NAMALWA (cell line): Measurements from ENCODE around the gene HBS1L.

ENCODE experiments used
- DNase-seq: peaks from one replicate; pipeline ENCODE4 v3.0.0-alpha.2; 2015; ENCODE audit warnings: low spot score

Gene HBS1L

GRCh38 chr6:134999107-134999506, 55.5 kb downstream of the HBS1L start:
- no peak for DNase-seq

GRCh38 chr6:134997133-134997995, 57.3 kb downstream of the HBS1L start:
- DNase-seq, result no peak

GRCh38 chr6:134995536-134995935, 59.1 kb downstream of the HBS1L start:
- no peak for DNase-seq

- DNase-seq, result no peak
Measured at GRCh38 chr6:134994431-134994830, 60.2 kb downstream of the HBS1L start.

- DNase-seq, result no peak
Measured at GRCh38 chr6:134992155-134992554, 62.5 kb downstream of the HBS1L start.

GRCh38 chr6:134990262-134990661, 64.4 kb downstream of the HBS1L start:
- no peak for DNase-seq

- DNase-seq, result no peak
Measured at GRCh38 chr6:134984821-134985220, 69.8 kb downstream of the HBS1L start.

- no peak for DNase-seq
Measured at GRCh38 chr6:134983823-134984222, 70.8 kb downstream of the HBS1L start.

- no peak for DNase-seq
Measured at GRCh38 chr6:134982161-134982560, 72.5 kb downstream of the HBS1L start.

GRCh38 chr6:134980846-134981245, 73.8 kb downstream of the HBS1L start:
- no peak for DNase-seq

GRCh38 chr6:134979142-134979541, 75.5 kb downstream of the HBS1L start:
- no peak for DNase-seq

- DNase-seq, result no peak
Measured at GRCh38 chr6:134974370-134974769, 80.3 kb downstream of the HBS1L start.

GRCh38 chr6:134967711-134968110, 86.9 kb downstream of the HBS1L start:
- DNase-seq, result no peak

- DNase-seq, result no peak
Measured at GRCh38 chr6:134964451-134965203, 90.0 kb downstream of the HBS1L start.

GRCh38 chr6:134962421-134962820, 92.2 kb downstream of the HBS1L start:
- DNase-seq, result no peak

- DNase-seq, result no peak
Measured at GRCh38 chr6:134961366-134961765, 93.3 kb downstream of the HBS1L start.

GRCh38 chr6:134959603-134960002, 95.0 kb downstream of the HBS1L start:
- DNase-seq, result no peak

- no peak for DNase-seq
Measured at GRCh38 chr6:134956676-134957075, 97.9 kb downstream of the HBS1L start.

GRCh38 chr6:134956032-134956431, 98.6 kb downstream of the HBS1L start:
- DNase-seq, result no peak

- no peak for DNase-seq
Measured at GRCh38 chr6:134954272-134955000, 100.2 kb downstream of the HBS1L start.

GRCh38 chr6:134951494-134952263, 102.9 kb downstream of the HBS1L start:
- no peak for DNase-seq

GRCh38 chr6:134950482-134950881, 104.1 kb downstream of the HBS1L start:
- no peak for DNase-seq
